GM12891 (cell line): ENCODE data around the gene PABPN1L.

Experiments used
- PAX5 ChIP-seq: IDR thresholded peaks from 2 replicates; pipeline ENCODE4 v1.6.1; 2011; ENCODE audit warnings: low read length, moderate library complexity, mild to moderate bottlenecking; ENCODE audit not compliant: insufficient read depth, severe bottlenecking
- POLR2A ChIP-seq: IDR thresholded peaks from 2 replicates; pipeline ENCODE4 v1.6.1; 2011; ENCODE audit warnings: low read depth, low read length, control low read depth
- POLR2AphosphoS5 ChIP-seq: IDR thresholded peaks from 2 replicates; pipeline ENCODE4 v1.6.1; 2011; ENCODE audit warnings: low read depth, low read length, control low read depth
- SPI1 ChIP-seq: IDR thresholded peaks from 2 replicates; pipeline ENCODE4 v1.6.1; 2011; ENCODE audit warnings: low read depth, low read length, control low read depth
- TAF1 ChIP-seq: IDR thresholded peaks from 2 replicates; pipeline ENCODE4 v1.6.1; 2011; ENCODE audit warnings: low read depth, low read length, control low read depth

DNA sequence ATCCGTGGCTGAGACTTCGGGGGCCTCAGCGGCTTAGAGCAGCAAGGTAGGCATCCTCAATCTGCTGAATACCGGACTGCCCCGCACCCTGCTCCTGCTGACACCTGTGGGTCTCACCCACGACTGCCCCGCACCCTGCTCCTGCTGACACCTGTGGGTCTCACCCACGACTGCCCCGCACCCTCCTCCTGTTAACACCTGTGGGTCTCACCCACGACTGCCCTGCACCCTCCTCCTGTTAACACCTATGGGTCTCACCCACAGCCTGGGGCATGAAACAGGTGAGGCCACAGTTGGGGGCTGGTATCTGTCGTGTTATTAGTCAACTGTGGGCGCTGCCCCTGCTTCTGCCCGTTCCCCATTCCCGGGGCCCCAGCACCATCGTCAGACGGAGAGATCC lies 36.3 kb upstream of the PABPN1L start:
- no peak for TF ChIP-seq POLR2AphosphoS5
- no peak for TF ChIP-seq POLR2A
- TF ChIP-seq TAF1 = no peak
- TF ChIP-seq PAX5 = no peak
- no peak for TF ChIP-seq SPI1
